Measurements from ENCODE around the gene ADAMTS16. TPM values are rescaled to one million over a fixed set of nuclear protein-coding genes. Genes with fewer than 3 reads are reported as not detected.

The ADAMTS16 gene
- total RNA-seq, 1 experiment from 2014 or later, result not detected

GRCh38 chr5:5246736-5247135, 106.6 kb downstream of the ADAMTS16 start:
- DNase-seq, result no peak
- Mint-ChIP-seq H3K27me3 (ENCODE audit: unreplicated experiment) (no peaks in the 10 kb centered on the region), H3K27ac (ENCODE audit: unreplicated experiment) (no peak overlapping the region), H3K36me3 (ENCODE audit: insufficient read depth, unreplicated experiment) (no peaks in the 10 kb centered on the region), H3K4me1 (ENCODE audit: low read depth, unreplicated experiment) (no peaks in the 10 kb centered on the region), H3K4me3 (ENCODE audit: low read depth, unreplicated experiment) (no peak overlapping the region), H3K9me3 (ENCODE audit: low read depth, unreplicated experiment) (peaks cover 11% of the 10 kb centered on the region)
- TF ChIP-seq, protein P1, sequence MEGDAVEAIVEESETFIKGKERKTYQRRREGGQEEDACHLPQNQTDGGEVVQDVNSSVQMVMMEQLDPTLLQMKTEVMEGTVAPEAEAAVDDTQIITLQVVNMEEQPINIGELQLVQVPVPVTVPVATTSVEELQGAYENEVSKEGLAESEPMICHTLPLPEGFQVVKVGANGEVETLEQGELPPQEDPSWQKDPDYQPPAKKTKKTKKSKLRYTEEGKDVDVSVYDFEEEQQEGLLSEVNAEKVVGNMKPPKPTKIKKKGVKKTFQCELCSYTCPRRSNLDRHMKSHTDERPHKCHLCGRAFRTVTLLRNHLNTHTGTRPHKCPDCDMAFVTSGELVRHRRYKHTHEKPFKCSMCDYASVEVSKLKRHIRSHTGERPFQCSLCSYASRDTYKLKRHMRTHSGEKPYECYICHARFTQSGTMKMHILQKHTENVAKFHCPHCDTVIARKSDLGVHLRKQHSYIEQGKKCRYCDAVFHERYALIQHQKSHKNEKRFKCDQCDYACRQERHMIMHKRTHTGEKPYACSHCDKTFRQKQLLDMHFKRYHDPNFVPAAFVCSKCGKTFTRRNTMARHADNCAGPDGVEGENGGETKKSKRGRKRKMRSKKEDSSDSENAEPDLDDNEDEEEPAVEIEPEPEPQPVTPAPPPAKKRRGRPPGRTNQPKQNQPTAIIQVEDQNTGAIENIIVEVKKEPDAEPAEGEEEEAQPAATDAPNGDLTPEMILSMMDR (IDR thresholded peaks at IDR 0.05; ENCODE audit: unreplicated experiment), result no peak
- BruUV-seq (replicated peaks), result no TSS peak
- intact Hi-C loops (cut with micrococcal nuclease; ENCODE audit: unreplicated experiment), result no loop called here
- CTCF ChIA-PET, result no interaction called here

- TF ChIP-seq, protein P1 (IDR thresholded peaks at IDR 0.05; ENCODE audit: unreplicated experiment), result no peak
- peaks cover 20% of the 10 kb centered on the region for H3K9me3 Mint-ChIP-seq (ENCODE audit: low read depth, unreplicated experiment)
- H3K36me3 Mint-ChIP-seq (ENCODE audit: insufficient read depth, unreplicated experiment), result no peaks in the 10 kb centered on the region
- DNase-seq, result no peak
- no peaks in the 10 kb centered on the region for H3K4me1 Mint-ChIP-seq (ENCODE audit: low read depth, unreplicated experiment)
- no peak overlapping the region for H3K4me3 Mint-ChIP-seq (ENCODE audit: low read depth, unreplicated experiment)
- no TSS peak for BruUV-seq (replicated peaks)
- no peak overlapping the region for H3K27ac Mint-ChIP-seq (ENCODE audit: unreplicated experiment)
- H3K27me3 Mint-ChIP-seq (ENCODE audit: unreplicated experiment), result no peaks in the 10 kb centered on the region
- intact Hi-C loops (cut with micrococcal nuclease; ENCODE audit: unreplicated experiment), result no loop called here
- CTCF ChIA-PET, result no interaction called here
Measured at GRCh38 chr5:5250758-5251157, 110.6 kb downstream of the ADAMTS16 start.

DNA sequence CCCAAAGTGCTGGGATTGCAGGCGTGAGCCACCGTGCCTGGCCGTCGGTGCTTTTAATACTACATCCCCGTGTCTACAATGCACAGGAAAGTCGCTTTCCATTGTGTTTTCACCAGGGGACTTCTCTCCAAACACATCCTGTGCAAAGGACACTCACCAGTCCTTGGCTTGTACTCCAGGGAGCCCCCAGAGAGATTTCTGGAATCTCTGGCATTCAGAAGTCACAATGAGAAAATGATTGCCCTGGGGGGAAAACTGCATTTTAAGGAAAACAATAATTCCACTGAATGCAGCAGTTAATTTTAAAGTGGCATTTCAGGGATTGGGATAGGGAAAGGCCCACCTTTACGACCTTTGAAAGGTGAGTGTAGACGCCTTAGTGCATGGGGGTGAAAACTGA, 112.0 kb downstream of the ADAMTS16 start:
- intact Hi-C loops (cut with micrococcal nuclease; ENCODE audit: unreplicated experiment), result no loop called here
- CTCF ChIA-PET, result no interaction called here
- no TSS peak for BruUV-seq (replicated peaks)

DNA sequence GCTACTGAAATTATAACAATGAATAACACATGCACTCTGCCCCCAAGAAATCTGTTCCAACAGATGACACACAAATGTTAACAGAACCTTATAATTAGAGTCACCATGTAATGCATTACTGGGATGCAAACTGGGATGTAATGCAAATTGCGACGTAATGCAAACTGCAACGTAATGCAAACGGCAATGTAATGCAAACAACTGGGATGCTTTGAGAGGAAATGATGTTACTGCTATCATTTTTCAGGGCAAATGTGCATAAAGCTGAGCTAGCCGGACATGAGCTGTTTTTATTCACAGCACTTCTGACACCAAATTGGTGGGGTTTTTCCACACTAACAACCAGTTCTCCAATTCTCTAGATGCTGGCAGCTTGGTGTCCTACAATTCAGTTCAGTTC, 117.2 kb downstream of the ADAMTS16 start:
- no peaks in the 10 kb centered on the region for H3K4me1 Mint-ChIP-seq (ENCODE audit: low read depth, unreplicated experiment)
- H3K27ac Mint-ChIP-seq (ENCODE audit: unreplicated experiment), result no peak overlapping the region
- peaks cover 12% of the 10 kb centered on the region for H3K9me3 Mint-ChIP-seq (ENCODE audit: low read depth, unreplicated experiment)
- no peaks in the 10 kb centered on the region for H3K36me3 Mint-ChIP-seq (ENCODE audit: insufficient read depth, unreplicated experiment)
- BruUV-seq (replicated peaks), result no TSS peak
- DNase-seq, result no peak
- intact Hi-C loops (cut with micrococcal nuclease; ENCODE audit: unreplicated experiment), result no loop called here
- no peaks in the 10 kb centered on the region for H3K27me3 Mint-ChIP-seq (ENCODE audit: unreplicated experiment)
- TF ChIP-seq, protein P1 (IDR thresholded peaks at IDR 0.05; ENCODE audit: unreplicated experiment), result no peak
- H3K4me3 Mint-ChIP-seq (ENCODE audit: low read depth, unreplicated experiment), result no peak overlapping the region
- CTCF ChIA-PET, result no interaction called here

More for the DNA sequence above, 112.0 kb downstream of the ADAMTS16 start:
- Mint-ChIP-seq H3K27ac (ENCODE audit: unreplicated experiment) (no peak overlapping the region), H3K4me3 (ENCODE audit: low read depth, unreplicated experiment) (no peak overlapping the region), H3K36me3 (ENCODE audit: insufficient read depth, unreplicated experiment) (no peaks in the 10 kb centered on the region), H3K27me3 (ENCODE audit: unreplicated experiment) (no peaks in the 10 kb centered on the region), H3K9me3 (ENCODE audit: low read depth, unreplicated experiment) (peaks cover 19% of the 10 kb centered on the region), H3K4me1 (ENCODE audit: low read depth, unreplicated experiment) (no peaks in the 10 kb centered on the region)
- TF ChIP-seq, protein P1 (IDR thresholded peaks at IDR 0.05; ENCODE audit: unreplicated experiment), result no peak
- DNase-seq, result no peak
